GF-D8 (cell line): ENCODE results near the gene TOMM34.

Experiments used
- DNase-seq: peaks from one replicate; lab custom pipeline; 2025; lab: John Stamatoyannopoulos, UW

Gene TOMM34

GRCh38 chr20:44930517-44931168 lies 29.6 kb downstream of the TOMM34 start:
- DNase-seq: no peak

- DNase-seq: no peak
These were observed 31.6 kb downstream of the TOMM34 start for GRCh38 chr20:44928595-44928994.

GRCh38 chr20:44924541-44924940 lies 35.7 kb downstream of the TOMM34 start:
- DNase-seq: no peak

GRCh38 chr20:44921447-44921846 lies 38.8 kb downstream of the TOMM34 start:
- no peak for DNase-seq

GRCh38 chr20:44918761-44919160 lies 41.4 kb downstream of the TOMM34 start:
- no peak for DNase-seq

- no peak for DNase-seq
These were observed 41.9 kb downstream of the TOMM34 start for GRCh38 chr20:44918342-44918741.

GRCh38 chr20:44917399-44917798 lies 42.8 kb downstream of the TOMM34 start:
- no peak for DNase-seq

- no peak for DNase-seq
These were observed 43.6 kb downstream of the TOMM34 start for GRCh38 chr20:44916586-44916985.

- no peak for DNase-seq
These were observed 45.3 kb downstream of the TOMM34 start for GRCh38 chr20:44914924-44915323.

GRCh38 chr20:44912189-44912588 lies 48.0 kb downstream of the TOMM34 start:
- no peak for DNase-seq

GRCh38 chr20:44911264-44911921 lies 48.8 kb downstream of the TOMM34 start:
- DNase-seq: no peak

GRCh38 chr20:44910690-44911262 lies 49.4 kb downstream of the TOMM34 start:
- no peak for DNase-seq

- DNase-seq: no peak
These were observed 50.1 kb downstream of the TOMM34 start, which contains the start of gene PABPC1L for GRCh38 chr20:44909872-44910689. PABPC1L (plus strand) TSS chr20:44910060; CDS start chr20:44910144, 84 bp downstream.

- DNase-seq: no peak
These were observed 51.0 kb downstream of the TOMM34 start for GRCh38 chr20:44908987-44909871.

- no peak for DNase-seq
These were observed 55.8 kb downstream of the TOMM34 start for GRCh38 chr20:44904377-44904776.

- DNase-seq: no peak
These were observed 58.2 kb downstream of the TOMM34 start for GRCh38 chr20:44901974-44902373.

- DNase-seq: no peak
These were observed 59.9 kb downstream of the TOMM34 start for GRCh38 chr20:44900231-44900854.

GRCh38 chr20:44897133-44897532 lies 63.1 kb downstream of the TOMM34 start:
- DNase-seq: no peak

GRCh38 chr20:44896583-44896982 lies 63.6 kb downstream of the TOMM34 start:
- DNase-seq: peak; percentile 83

GRCh38 chr20:44894959-44895358 lies 65.2 kb downstream of the TOMM34 start:
- no peak for DNase-seq
